ENCODE results near the gene FGF18.

The FGF18 gene

DNA sequence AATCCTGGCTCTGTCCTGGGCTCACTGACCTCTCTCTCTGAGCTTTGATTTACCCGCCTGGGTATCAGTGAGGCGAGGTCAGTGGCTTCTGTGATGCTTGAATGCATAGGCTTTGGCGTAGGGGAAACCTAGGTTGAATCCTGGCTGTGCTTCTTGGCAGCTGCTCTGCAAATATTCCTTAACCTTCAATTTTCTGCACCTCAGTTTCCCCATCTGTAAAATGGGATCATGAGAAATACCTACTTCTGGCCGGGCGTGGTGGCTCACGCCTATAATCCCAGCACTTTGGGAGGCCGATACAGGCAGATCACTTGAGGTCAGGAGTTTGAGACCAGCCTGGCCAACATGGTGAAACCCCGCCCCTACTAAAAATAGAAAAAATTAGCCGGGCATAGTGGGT, 7.2 kb downstream of the FGF18 start:
- no peak overlapping the region for H3K4me3 ChIP-seq (ENCODE audit: low read depth, low read length)
- TF ChIP-seq, protein P1, sequence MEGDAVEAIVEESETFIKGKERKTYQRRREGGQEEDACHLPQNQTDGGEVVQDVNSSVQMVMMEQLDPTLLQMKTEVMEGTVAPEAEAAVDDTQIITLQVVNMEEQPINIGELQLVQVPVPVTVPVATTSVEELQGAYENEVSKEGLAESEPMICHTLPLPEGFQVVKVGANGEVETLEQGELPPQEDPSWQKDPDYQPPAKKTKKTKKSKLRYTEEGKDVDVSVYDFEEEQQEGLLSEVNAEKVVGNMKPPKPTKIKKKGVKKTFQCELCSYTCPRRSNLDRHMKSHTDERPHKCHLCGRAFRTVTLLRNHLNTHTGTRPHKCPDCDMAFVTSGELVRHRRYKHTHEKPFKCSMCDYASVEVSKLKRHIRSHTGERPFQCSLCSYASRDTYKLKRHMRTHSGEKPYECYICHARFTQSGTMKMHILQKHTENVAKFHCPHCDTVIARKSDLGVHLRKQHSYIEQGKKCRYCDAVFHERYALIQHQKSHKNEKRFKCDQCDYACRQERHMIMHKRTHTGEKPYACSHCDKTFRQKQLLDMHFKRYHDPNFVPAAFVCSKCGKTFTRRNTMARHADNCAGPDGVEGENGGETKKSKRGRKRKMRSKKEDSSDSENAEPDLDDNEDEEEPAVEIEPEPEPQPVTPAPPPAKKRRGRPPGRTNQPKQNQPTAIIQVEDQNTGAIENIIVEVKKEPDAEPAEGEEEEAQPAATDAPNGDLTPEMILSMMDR (IDR thresholded peaks at IDR 0.05; ENCODE audit: low read depth, low read length, missing control alignments) = no peak
- DNase-seq (ENCODE audit: low read depth) = no peak

DNA sequence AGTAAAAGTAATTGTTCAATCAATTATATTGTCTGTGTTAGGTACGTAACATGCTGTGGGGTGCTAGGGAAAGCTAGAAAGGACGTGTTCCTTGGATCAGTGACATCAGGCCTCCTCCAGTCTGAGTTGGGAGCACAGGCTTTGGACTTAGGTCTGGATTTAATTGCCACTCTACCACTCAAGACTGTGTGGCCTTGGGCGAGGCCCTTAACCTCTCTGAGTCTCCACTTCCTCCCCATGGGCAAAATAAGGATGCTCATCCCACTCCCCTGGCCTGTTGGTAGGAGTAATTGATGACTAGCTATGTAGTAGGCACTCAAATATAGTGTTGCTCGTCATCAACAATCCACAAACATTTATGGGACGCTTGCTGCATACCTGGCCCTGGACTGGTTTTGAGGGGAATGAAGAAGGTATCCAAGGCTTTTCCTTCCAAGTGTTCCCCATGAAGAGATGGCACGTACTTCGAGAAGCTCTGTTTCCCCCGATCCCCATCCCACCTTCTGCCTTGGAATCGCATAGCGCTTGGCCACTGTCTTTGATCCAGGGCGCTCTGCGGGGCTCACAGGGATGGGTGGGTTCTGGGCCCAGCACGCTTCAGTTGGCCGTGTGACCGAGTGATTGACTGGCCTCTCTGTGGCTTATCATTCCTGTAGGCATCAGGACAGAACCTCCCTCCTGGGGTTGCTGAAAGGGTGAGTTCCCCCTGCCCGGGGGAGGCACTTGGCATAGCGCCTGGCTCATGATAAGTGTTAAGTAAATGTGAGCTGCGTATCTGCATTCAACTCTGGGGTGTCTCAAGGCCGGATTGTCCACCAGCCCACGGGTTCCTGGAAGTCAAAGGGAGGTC, 8.1 kb downstream of the FGF18 start:
- TF ChIP-seq, protein P1 (IDR thresholded peaks at IDR 0.05; ENCODE audit: low read depth, low read length, missing control alignments) = no peak
- H3K4me3 ChIP-seq (ENCODE audit: low read depth, low read length) = no peak overlapping the region
- no peak for DNase-seq (ENCODE audit: low read depth)

DNA sequence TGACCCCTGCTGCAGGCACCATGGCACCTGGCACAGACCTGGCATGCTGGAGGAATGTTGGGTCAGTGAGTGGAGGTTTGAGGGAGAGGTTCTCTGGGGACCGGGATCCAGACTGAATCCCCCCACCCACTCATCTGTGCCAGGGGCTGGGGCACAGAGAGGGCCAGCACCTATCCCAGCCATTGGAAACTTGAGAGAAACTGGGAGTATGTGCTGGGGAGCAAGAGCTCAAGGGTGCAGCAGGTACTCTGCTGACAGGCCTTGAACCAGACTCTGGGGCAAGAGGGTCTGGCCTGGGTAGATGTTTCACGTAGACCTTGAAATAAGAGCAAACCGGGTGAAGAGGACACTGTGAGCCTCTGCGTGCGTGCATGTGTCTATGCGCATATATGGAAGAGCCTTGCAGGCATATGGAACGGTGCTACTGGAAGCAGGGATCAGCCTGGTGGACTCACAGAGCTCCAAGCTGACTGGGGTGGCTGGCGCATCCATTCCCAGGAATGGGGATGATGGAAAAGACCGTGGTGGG, 8.8 kb downstream of the FGF18 start:
- DNase-seq (ENCODE audit: low read depth) = no peak
- TF ChIP-seq, protein P1 (IDR thresholded peaks at IDR 0.05; ENCODE audit: low read depth, low read length, missing control alignments) = no peak
- no peak overlapping the region for H3K4me3 ChIP-seq (ENCODE audit: low read depth, low read length)

DNA sequence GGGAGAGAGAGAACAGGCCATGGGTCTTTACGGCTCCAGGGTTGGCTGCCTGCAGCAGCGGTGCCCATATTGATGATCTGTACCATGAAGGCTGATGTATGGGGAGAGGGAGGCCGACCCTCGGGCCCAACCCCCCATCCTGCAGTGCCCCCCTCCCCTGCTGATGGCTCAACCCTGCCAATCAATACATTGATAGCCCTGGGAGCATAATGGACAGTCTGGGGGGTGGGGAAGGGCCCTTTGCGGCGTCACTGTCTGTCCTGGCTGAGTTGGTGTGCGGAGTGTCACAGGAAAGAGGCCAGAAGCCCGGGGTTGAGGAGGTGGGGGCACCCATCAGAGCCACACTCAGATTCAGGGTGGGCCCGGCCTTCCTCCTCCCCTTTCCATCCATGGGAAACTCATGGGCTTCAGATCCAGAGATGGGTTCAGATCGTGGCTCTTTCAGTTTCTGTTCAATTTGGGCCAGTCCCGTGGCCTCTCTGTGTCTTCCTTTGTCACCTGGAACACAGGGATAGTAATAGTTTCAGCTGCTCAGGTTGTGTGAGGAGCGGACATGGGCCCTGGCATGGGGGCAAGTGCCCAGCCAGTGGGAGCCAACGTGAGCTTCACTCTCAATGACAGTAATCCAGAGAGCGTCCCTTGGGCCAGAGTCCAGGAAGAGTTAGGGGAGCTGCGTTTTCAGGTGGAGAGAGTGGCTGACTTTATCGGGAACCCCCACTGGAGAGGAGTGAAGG, 9.5 kb downstream of the FGF18 start:
- DNase-seq (ENCODE audit: low read depth) = no peak
- TF ChIP-seq, protein P1 (IDR thresholded peaks at IDR 0.05; ENCODE audit: low read depth, low read length, missing control alignments) = no peak
- H3K4me3 ChIP-seq (ENCODE audit: low read depth, low read length) = no peak overlapping the region

DNA sequence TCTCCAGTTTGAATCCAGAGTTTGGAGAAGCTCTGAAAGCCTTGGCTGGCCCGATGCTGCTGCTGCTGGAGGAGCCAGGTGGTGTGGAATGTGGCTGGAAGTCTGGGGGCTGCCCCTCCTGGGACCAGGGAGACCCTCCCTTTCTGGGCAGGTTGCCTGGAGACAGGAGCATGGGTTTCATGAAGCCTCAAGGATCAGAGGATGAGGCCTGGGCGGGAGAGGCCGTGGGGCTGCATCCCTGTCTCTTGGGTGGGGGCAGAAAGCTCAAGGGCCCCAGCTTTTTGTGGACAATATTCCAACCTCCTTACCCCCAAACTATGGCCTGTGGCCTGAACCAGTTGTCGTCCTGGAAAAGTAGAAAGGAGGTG, 10.1 kb downstream of the FGF18 start:
- no peak for DNase-seq (ENCODE audit: low read depth)
- TF ChIP-seq, protein P1 (IDR thresholded peaks at IDR 0.05; ENCODE audit: low read depth, low read length, missing control alignments) = no peak
- H3K4me3 ChIP-seq (ENCODE audit: low read depth, low read length) = no peak overlapping the region

DNA sequence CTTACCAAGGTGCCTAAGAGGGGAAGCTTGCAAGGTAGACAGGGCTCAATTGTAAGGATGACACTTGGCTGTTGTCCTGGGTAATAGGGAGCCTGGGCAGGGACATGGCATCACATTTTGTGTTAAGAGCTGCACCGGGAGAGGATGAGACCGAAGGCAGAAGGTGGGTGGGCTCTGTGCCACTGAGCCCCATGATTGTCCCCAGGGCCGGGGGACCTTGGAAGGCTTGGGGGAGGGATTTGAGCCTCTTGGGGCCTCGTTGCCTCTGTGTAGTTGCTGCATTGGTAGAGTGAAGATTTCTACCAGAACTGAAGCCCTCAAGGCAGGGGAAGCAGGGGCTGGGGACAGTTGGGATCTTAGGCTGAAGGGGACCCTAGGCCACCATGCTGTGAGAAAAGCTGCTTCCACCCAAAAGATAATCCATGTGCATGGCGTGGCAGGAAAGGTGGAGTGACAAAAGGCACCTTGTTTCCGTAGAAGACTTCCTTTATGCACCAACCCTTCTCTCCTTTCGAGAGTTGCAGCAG, 11.9 kb downstream of the FGF18 start:
- DNase-seq (ENCODE audit: low read depth) = no peak
- no peak overlapping the region for H3K4me3 ChIP-seq (ENCODE audit: low read depth, low read length)
- TF ChIP-seq, protein P1 (IDR thresholded peaks at IDR 0.05; ENCODE audit: low read depth, low read length, missing control alignments) = no peak

All from GM12864 (cell line).